Loucy (cell line): Measurements from ENCODE around the gene CTSE.

Experiments used
- H2AFZ ChIP-seq: fragments of 200-600 bp; sonication (generic); 2 replicates; pipeline ENCODE4 v1.6.0; 2016; ENCODE audit warnings: antibody characterized with exemption, mild to moderate bottlenecking, low read length, moderate library complexity
- H3F3A ChIP-seq: fragments of 200-600 bp; 2 replicates; pipeline ENCODE4 v1.6.0; 2016; ENCODE audit warnings: antibody characterized with exemption, low read depth, mild to moderate bottlenecking
- H3K27me3 ChIP-seq: fragments of 200-600 bp; sonication (generic); 2 replicates; pipeline ENCODE4 v1.6.1; 2014; ENCODE audit warnings: low read length, mild to moderate bottlenecking; ENCODE audit not compliant: insufficient read depth, poor library complexity, severe bottlenecking
- H3K36me3 ChIP-seq: fragments of 200-600 bp; sonication (generic); 2 replicates; pipeline ENCODE4 v1.6.1; 2016; ENCODE audit warnings: low read length; ENCODE audit not compliant: insufficient read depth
- H3K4me1 ChIP-seq: fragments of 200-600 bp; sonication (generic); 2 replicates; pipeline ENCODE4 v1.5.1; 2014; ENCODE audit warnings: low read length, mild to moderate bottlenecking; ENCODE audit not compliant: insufficient read depth, poor library complexity, severe bottlenecking
- H3K4me2 ChIP-seq: fragments of 200-600 bp; sonication (generic); 2 replicates; pipeline ENCODE4 v1.6.0; 2014; ENCODE audit warnings: antibody characterized with exemption, low read length, low read depth, mild to moderate bottlenecking; ENCODE audit not compliant: poor library complexity, severe bottlenecking
- H3K4me3 ChIP-seq: fragments of 200-600 bp; sonication (generic); 2 replicates; pipeline ENCODE4 v1.5.1; 2014; ENCODE audit warnings: low read length, mild to moderate bottlenecking, mixed read lengths; ENCODE audit not compliant: poor library complexity, severe bottlenecking
- H3K79me2 ChIP-seq: fragments of 200-600 bp; sonication (generic); 2 replicates; pipeline ENCODE4 v1.6.1; 2014; ENCODE audit warnings: low read length; ENCODE audit not compliant: insufficient read depth
- H3K9ac ChIP-seq: fragments of 200-600 bp; sonication (generic); 2 replicates; pipeline ENCODE4 v1.6.0; 2014; ENCODE audit warnings: mild to moderate bottlenecking, low read depth, low read length, moderate library complexity; ENCODE audit not compliant: poor library complexity, severe bottlenecking
- H3K9me2 ChIP-seq: fragments of 200-600 bp; sonication (generic); replicated peaks from 2 replicates; pipeline ENCODE4 v1.6.1; 2016; ENCODE audit warnings: low read depth, low read length, mixed read lengths
- H3K9me3 ChIP-seq: fragments of 200-600 bp; sonication (generic); 2 replicates; pipeline ENCODE4 v1.6.1; 2014; ENCODE audit warnings: mild to moderate bottlenecking, antibody characterized with exemption, low read length, low read depth; ENCODE audit not compliant: insufficient read depth
- H4K20me1 ChIP-seq: fragments of 200-600 bp; sonication (generic); 2 replicates; pipeline ENCODE4 v1.6.0; 2014; ENCODE audit warnings: antibody characterized with exemption, low read length, mild to moderate bottlenecking; ENCODE audit not compliant: insufficient read depth, poor library complexity, severe bottlenecking
- EZH2phosphoT487 ChIP-seq: fragments of 200-600 bp; IDR thresholded peaks from 2 replicates; pipeline ENCODE4 v1.6.1; 2018; ENCODE audit warnings: antibody characterized with exemption, mild to moderate bottlenecking, moderate library complexity, borderline replicate concordance
- TF ChIP-seq, protein P1 (sequence below): fragments of 200-600 bp; sonication (generic); conservative IDR thresholded peaks from 2 replicates; pipeline ENCODE4 v1.5.1; 2014; ENCODE audit warnings: mild to moderate bottlenecking, antibody characterized with exemption, low read length

CTSE gene

GRCh38 chr1:206036663-206037455, 13.2 kb upstream of the CTSE start:
- Histone ChIP-seq H3K27me3 (no peaks in the 10 kb centered on the region), H3F3A (0 out of 2 replicates have a peak, but pooled peaks cover 5% of the 10 kb centered on the region), H3K4me1 (peaks cover 70% of the 10 kb centered on the region), H3K4me3 (peak overlapping the region; percentile 88), H4K20me1 (peaks cover 3% of the 10 kb centered on the region), H3K4me2 (peak overlapping the region; percentile 75), H3K36me3 (no peaks in the 10 kb centered on the region), H3K9me2 (no peaks in the 10 kb centered on the region), H3K9me3 (no peaks in the 10 kb centered on the region; the same call in 1 of the 2 replicates), H2AFZ (0 out of 2 replicates have a peak overlapping the region, but pooled peaks have one; percentile 0), H3K79me2 (peaks cover 82% of the 10 kb centered on the region), H3K9ac (peak overlapping the region; percentile 83)
- no peak for TF ChIP-seq EZH2phosphoT487
- TF ChIP-seq, protein P1, sequence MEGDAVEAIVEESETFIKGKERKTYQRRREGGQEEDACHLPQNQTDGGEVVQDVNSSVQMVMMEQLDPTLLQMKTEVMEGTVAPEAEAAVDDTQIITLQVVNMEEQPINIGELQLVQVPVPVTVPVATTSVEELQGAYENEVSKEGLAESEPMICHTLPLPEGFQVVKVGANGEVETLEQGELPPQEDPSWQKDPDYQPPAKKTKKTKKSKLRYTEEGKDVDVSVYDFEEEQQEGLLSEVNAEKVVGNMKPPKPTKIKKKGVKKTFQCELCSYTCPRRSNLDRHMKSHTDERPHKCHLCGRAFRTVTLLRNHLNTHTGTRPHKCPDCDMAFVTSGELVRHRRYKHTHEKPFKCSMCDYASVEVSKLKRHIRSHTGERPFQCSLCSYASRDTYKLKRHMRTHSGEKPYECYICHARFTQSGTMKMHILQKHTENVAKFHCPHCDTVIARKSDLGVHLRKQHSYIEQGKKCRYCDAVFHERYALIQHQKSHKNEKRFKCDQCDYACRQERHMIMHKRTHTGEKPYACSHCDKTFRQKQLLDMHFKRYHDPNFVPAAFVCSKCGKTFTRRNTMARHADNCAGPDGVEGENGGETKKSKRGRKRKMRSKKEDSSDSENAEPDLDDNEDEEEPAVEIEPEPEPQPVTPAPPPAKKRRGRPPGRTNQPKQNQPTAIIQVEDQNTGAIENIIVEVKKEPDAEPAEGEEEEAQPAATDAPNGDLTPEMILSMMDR: no peak

DNA sequence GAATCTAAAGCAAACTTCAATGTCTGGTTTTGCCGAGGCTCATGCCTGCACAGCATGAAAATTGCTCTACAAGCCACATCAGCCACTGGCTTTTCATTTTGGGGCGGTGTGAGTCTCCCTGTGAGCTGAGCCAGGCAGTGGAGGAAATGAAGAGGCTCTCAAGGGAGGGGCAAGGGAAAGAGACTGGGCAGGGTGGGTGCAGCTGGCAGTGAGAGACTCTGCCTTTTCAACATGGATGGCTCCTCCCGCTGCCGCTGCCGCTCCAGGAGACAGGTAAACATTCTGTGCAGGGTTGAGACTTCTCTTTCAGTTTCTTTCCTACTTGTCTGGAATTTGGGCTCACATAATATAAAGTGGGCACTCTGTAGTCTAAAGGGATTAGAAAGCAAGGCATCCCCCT, 11.3 kb upstream of the CTSE start:
- H3F3A ChIP-seq: 0 out of 2 replicates have a peak, but pooled peaks cover 5% of the 10 kb centered on the region
- no peaks in the 10 kb centered on the region for H4K20me1 ChIP-seq
- H3K9ac ChIP-seq: peak overlapping the region; percentile 83
- H3K9me2 ChIP-seq: no peaks in the 10 kb centered on the region
- no peaks in the 10 kb centered on the region for H3K36me3 ChIP-seq
- H3K9me3 ChIP-seq: no peaks in the 10 kb centered on the region; the same call in 1 of the 2 replicates
- peaks cover 69% of the 10 kb centered on the region for H3K4me1 ChIP-seq
- TF ChIP-seq EZH2phosphoT487: no peak
- TF ChIP-seq, protein P1: no peak
- peak overlapping the region; percentile 75 for H3K4me2 ChIP-seq
- no peaks in the 10 kb centered on the region for H3K27me3 ChIP-seq
- H3K4me3 ChIP-seq: peak overlapping the region; percentile 88
- peak overlapping the region; percentile 61 for H2AFZ ChIP-seq
- H3K79me2 ChIP-seq: peaks cover 63% of the 10 kb centered on the region

DNA sequence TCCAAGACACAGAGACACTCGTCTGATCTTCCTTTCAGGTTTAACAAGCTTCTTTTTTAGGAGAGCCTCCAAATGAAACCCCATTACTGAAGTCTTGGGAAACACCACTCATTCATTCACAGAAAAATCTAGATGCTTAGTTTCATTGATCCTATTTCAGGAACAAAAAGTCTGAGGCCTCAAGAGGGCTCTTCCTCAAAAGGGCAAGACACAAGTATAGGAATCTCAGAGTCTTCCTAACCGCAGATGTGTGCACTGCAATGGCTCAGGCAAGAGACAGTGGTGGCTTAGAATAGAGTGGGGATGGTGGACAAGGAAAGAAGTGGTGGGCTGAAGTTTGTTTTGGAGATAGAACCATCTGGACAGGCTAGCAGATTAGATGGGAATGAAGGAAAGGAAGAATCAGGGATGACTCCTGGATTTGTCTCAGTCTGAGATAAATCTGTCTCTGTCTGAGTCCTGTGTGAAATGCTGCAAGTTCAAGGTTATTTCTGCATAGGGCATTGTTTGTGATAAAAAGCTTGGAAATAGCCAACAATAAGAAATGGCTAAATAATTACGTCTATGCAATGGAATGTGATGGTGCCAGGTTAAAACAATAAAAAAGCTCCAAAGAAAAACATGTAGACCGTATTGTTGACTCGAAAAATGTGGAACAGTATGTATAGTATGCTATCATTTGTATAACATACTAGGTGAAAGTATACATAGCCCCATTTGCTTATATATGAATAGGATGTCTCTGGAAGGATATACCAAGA, 8.9 kb upstream of the CTSE start:
- Histone ChIP-seq H3K27me3 (no peaks in the 10 kb centered on the region), H3K36me3 (no peaks in the 10 kb centered on the region), H3K9ac (peak overlapping the region; percentile 59), H3K4me1 (peaks cover 50% of the 10 kb centered on the region), H3K9me2 (no peaks in the 10 kb centered on the region), H2AFZ (no peak overlapping the region), H3K9me3 (no peaks in the 10 kb centered on the region; the same call in 1 of the 2 replicates), H3K79me2 (peaks cover 39% of the 10 kb centered on the region), H3F3A (0 out of 2 replicates have a peak, but pooled peaks cover 5% of the 10 kb centered on the region), H3K4me3 (no peak overlapping the region), H4K20me1 (no peaks in the 10 kb centered on the region), H3K4me2 (no peak overlapping the region)
- TF ChIP-seq EZH2phosphoT487: no peak
- TF ChIP-seq, protein P1: no peak
